ENCODE measurements around the gene SEC16A.

Gene SEC16A

GRCh38 chr9:136482793-136483588 is at the start of gene SEC16A:
TSS of gene SEC16A (minus strand) at chr9:136483040. CDS start at chr9:136477615, 5,425 bp downstream.
- DNase-seq, result peak; percentile 96

GRCh38 chr9:136531904-136532798 is 49.3 kb upstream of the SEC16A start:
- DNase-seq, result no peak

- no peak for DNase-seq
These were observed 48.5 kb upstream of the SEC16A start for GRCh38 chr9:136531186-136531903.

GRCh38 chr9:136530461-136531089 is 47.7 kb upstream of the SEC16A start:
- no peak for DNase-seq

- DNase-seq, result no peak
These were observed 46.9 kb upstream of the SEC16A start for GRCh38 chr9:136529516-136530460.

- no peak for DNase-seq
These were observed 46.0 kb upstream of the SEC16A start for GRCh38 chr9:136528716-136529341.

GRCh38 chr9:136527721-136528710 is 45.2 kb upstream of the SEC16A start:
- peak; percentile 90 for DNase-seq

GRCh38 chr9:136527131-136527530 is 44.3 kb upstream of the SEC16A start:
- DNase-seq, result peak; percentile 53

- DNase-seq, result peak; percentile 90
These were observed 43.8 kb upstream of the SEC16A start for GRCh38 chr9:136526625-136527066.

- DNase-seq, result peak; percentile 57
These were observed 43.1 kb upstream of the SEC16A start for GRCh38 chr9:136525841-136526499.

- DNase-seq, result peak; percentile 54
These were observed 42.4 kb upstream of the SEC16A start for GRCh38 chr9:136525207-136525606.

GRCh38 chr9:136522314-136523237 is 39.7 kb upstream of the SEC16A start:
- no peak for DNase-seq

- no peak for DNase-seq
These were observed 38.7 kb upstream of the SEC16A start for GRCh38 chr9:136521537-136521936.

- DNase-seq, result peak; percentile 39
These were observed 37.3 kb upstream of the SEC16A start for GRCh38 chr9:136520053-136520540.

- no peak for DNase-seq
These were observed 36.6 kb upstream of the SEC16A start for GRCh38 chr9:136519263-136520052.

GRCh38 chr9:136518623-136519022 is 35.8 kb upstream of the SEC16A start:
- no peak for DNase-seq

- DNase-seq, result no peak
These were observed 35.1 kb upstream of the SEC16A start for GRCh38 chr9:136517950-136518349.
